SKM-1 treated with dmso at 0.1 percent for 144 hours (cell line): Measurements from ENCODE around the gene GRAMD1A.
"Not testable (repeated sequence)": the region's sequence is repeated elsewhere in the genome, so short reads cannot be mapped to it uniquely, and the experiment has no call there.

Experiments used
- DNase-seq: peaks from one replicate; lab custom pipeline; 2025; ENCODE audit not compliant: unreplicated experiment; lab: John Stamatoyannopoulos, UW

Gene GRAMD1A

GRCh38 chr19:35002037-35002535, 2.0 kb downstream of the GRAMD1A start:
- DNase-seq = no peak

GRCh38 chr19:35004517-35005255, 4.6 kb downstream of the GRAMD1A start:
- DNase-seq = no peak

- no peak for DNase-seq
These were observed 5.3 kb downstream of the GRAMD1A start for GRCh38 chr19:35005256-35005977.

DNA sequence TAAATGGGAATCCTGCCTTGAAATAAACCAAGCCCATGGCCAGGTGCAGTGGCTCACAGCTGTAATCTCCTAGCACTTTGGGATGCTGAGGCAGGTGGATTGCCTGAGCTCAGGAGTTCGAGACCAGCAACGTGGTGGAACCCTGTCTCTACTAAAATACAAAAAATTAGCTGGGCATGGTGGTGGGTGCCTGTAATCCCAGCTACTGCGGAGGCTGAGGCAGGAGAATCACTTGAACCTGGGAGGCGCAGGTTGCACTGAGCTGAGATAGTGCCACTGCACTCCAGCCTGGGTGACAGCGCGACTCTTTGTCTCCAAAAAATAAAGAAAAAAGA, 5.9 kb downstream of the GRAMD1A start:
- not testable (repeated sequence) for DNase-seq

GRCh38 chr19:35006342-35006998, 6.3 kb downstream of the GRAMD1A start:
- DNase-seq = no peak

- DNase-seq = no peak
These were observed 6.9 kb downstream of the GRAMD1A start for GRCh38 chr19:35006999-35007365.

DNA sequence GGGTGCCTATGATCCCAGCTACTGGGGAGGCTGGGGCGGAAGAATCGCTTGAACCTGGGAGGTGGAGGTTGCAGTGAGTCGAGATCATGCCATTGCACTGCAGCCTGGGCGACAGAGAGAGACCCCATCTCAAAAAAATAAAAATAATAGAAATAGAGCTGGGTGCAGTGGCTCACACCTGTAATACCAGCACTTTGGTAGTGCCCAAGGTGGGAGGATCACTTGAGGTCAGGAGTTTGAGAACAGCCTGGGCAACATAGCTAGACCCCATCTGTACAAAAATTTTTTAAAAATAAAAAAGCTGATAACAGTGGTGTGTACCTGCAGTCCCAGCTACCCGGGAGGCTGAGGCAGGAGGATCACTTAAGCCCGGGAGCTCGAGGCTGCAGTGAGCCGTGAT, 7.3 kb downstream of the GRAMD1A start:
- not testable (repeated sequence) for DNase-seq

GRCh38 chr19:35008891-35009341, 8.8 kb downstream of the GRAMD1A start:
- no peak for DNase-seq

DNA sequence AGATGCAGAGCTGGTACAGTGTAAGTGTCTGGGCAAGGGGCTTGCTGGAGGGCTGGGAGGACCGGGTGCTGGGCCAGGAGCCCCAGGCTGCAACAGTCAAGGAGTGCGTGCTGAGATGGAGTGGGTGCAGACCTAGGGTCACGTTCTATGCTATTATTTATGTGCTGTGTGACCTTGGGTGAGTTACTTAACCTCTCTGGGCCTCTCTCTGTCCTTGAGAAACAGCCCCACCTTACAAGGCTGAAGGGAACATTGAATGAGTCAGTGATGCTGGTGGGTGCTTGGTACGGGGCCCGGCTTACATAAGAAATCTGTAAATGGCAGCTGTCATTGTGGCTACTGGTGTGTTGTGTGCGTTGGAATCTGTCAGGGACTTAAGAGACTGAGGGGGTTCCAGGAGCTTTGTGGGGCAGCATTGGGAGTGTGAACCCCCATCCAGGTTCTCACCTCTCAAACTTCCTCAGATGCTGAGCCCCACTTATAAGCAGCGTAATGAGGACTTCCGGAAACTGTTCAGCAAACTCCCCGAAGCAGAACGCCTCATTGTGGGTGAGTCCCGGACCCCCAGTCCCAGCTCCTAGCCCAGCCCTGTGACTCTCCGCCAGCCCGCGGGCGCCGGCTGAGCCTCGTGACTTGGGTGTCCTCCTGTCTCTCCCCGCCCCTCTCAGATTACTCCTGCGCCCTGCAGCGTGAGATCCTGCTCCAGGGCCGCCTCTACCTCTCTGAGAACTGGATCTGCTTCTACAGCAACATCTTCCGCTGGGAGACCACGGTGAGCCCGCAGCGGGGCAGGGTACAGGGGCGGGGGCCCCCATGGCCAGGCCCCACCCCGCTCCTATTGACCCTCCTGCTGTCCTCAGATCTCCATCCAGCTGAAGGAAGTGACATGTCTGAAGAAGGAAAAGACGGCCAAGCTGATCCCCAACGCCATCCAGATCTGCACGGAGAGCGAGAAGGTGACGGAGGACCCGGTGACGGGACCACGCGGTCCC, 9.6 kb downstream of the GRAMD1A start:
- no peak for DNase-seq

- DNase-seq = peak; percentile 20
These were observed 11.1 kb downstream of the GRAMD1A start for GRCh38 chr19:35011091-35011689.

- no peak for DNase-seq
These were observed 11.9 kb downstream of the GRAMD1A start for GRCh38 chr19:35011737-35012682.

GRCh38 chr19:35013041-35013819, 13.1 kb downstream of the GRAMD1A start:
- DNase-seq = peak; percentile 17

DNA sequence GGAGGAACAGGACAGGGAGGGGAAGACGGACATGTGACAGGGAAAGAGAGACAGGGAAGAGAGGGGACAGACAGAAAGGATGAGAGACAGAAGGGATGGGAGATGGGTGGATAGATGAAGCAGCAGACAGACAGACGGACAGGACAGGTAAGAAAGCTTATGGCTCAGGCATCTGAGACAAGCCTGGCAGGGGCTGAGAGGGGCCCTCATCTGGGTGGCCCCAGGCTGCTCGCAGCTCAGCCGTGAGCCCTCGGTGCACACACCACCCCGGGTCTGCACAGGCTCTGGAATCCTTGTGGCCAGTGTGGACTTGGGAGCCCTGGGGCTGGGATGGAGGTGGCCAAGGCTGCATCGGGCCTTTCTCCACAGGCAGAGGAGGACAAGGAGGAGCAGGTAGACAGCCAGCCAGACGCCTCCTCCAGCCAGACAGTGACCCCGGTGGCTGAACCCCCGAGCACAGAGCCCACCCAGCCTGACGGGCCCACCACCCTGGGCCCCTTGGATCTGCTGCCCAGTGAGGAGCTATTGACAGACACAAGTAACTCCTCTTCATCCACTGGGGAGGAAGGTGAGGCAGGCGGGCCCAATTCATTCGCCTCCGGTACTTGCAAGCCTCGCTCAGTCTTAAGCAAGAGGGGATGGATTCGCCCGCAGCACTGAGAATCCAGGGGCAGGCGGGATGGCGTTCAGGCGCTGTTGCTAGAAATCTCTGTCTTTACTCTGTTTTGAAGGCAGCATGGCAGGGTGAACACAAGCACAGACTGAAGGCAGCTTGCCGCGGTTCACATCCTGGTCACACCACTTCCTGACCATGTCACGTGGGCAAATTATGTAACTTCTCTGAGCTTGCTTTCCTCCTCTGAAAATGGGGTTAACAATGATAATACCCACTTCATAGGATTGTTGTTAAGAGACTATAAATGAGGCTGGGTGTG, 14.0 kb downstream of the GRAMD1A start:
- DNase-seq = peak; percentile 90

DNA sequence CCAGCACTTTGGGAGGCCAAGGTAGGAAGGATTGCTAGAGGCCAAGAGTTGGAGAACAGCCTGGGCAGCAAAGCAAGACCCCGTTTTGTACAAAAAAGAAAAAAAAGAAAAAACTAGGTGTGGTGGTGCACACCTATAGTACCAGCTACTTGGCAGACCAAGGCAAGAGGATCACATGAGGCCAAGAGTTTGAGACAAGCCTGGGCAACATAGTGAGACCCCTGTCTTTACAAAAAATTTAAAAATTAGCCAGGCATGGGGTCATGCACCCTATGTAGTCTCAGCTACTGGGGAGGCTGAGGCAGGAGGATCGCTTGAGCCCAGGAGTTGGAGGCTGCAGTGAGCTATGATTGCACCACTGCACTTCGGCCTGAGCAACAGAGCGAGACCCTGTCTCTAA, 14.7 kb downstream of the GRAMD1A start:
- DNase-seq = not testable (repeated sequence)

DNA sequence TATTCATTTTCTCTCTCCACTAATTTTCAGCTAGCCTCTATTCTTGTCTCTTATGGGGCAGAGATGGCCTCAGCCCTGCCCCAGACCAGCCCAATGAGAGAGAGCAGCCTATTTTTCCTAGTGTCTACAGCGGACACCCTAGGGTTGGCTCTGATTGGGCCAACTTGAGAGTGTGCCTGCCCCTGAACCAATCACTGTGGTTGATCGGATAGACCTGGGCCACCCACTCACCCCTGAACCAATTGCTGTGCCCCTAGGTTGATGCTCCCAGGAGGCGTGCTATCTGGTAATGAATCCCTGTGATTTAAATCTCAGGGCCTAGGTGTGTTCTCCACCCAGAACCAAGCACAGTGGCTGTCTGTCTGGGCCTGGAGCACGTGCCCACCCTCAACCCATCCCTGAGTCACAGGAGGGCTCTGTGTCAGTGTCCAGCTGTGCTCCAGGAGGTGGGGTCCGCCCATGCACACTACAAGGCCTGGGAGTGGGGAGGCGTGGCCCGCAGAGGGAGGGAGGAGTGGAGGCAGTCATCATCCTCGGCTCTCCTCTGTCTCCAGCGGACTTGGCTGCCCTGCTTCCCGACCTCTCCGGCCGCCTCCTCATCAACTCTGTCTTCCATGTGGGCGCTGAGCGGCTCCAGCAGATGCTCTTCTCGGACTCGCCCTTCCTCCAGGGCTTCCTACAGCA, 15.3 kb downstream of the GRAMD1A start:
- no peak for DNase-seq

- no peak for DNase-seq
These were observed 15.8 kb downstream of the GRAMD1A start for GRCh38 chr19:35015954-35016351.

- DNase-seq = no peak
These were observed 17.4 kb downstream of the GRAMD1A start for GRCh38 chr19:35017507-35017906.
